Activated T-cell treated with anti-CD3 and anti-CD28 coated beads, Interleukin-2, amount 50 U/mL, for 72 hours (primary cell): Measurements from ENCODE around the gene PIGM. TPM values are rescaled to one million over a fixed set of nuclear protein-coding genes. Genes with fewer than 3 reads are reported as not detected.

Experiments
- ATAC-seq, 2 donors: fragments of 150-1000 bp; cut with Tn5 transposase; replicated peaks in 1 of 2; 2 replicates each; pipeline ENCODE4 v1.10.0; 2021; ENCODE audit warnings: moderate library complexity in 2 of 2, mild to moderate bottlenecking in 1 of 2
- DNase-seq, 2 donors: peaks; one replicate each; pipeline ENCODE4 v3.0.0; 2021 to 2022; ENCODE audit warnings: mixed read lengths in 1 of 2
- H3K27ac Mint-ChIP-seq: one replicate; pipeline ENCODE4 v1.8.0; 2022; ENCODE audit warnings: mild to moderate bottlenecking, moderate library complexity, mixed read lengths
- H3K27me3 Mint-ChIP-seq: one replicate; pipeline ENCODE4 v1.8.0; 2022; ENCODE audit warnings: low read depth, mixed read lengths
- H3K36me3 Mint-ChIP-seq, 2 donors: one replicate each; pipeline ENCODE4 v1.8.0; 2022; ENCODE audit warnings: mixed read lengths in 2 of 2, mild to moderate bottlenecking in 1 of 2; ENCODE audit not compliant: insufficient read depth in 2 of 2
- H3K4me1 Mint-ChIP-seq: one replicate; pipeline ENCODE4 v1.8.0; 2022; ENCODE audit warnings: low read depth, mixed read lengths
- H3K4me3 Mint-ChIP-seq, 2 donors: one replicate each; pipeline ENCODE4 v1.8.0; 2022; ENCODE audit warnings: mild to moderate bottlenecking in 2 of 2, mixed read lengths in 2 of 2, moderate library complexity in 2 of 2
- H3K9me3 Mint-ChIP-seq, 2 donors: one replicate each; pipeline ENCODE4 v1.8.0; 2022; ENCODE audit warnings: mixed read lengths in 2 of 2
- total RNA-seq, 2 donors: library from RNA; stranded (reverse); gene quantifications; one replicate each; pipeline ENCODE4 v1.2.3, GENCODE V29; 2022

Gene PIGM
- total RNA-seq, result 1 to 10 TPM; 4.4 to 4.6 TPM

GRCh38 chr1:160031365-160032164, at the start of gene PIGM:
TSS of gene PIGM (minus strand) at chr1:160031990. CDS start at chr1:160031739, 251 bp downstream.
- Mint-ChIP-seq H3K27ac (peak within 1 kb of the TSS; percentile 96), H3K4me3 (peak within 1 kb of the TSS; percentile 97 to 99), H3K27me3 (no peaks in the 10 kb centered on the region), H3K36me3 (peaks cover 2 to 4% of the 10 kb centered on the region in 2 donors), H3K4me1 (peaks cover 53% of the 10 kb centered on the region), H3K9me3 (no peaks in the 10 kb centered on the region)
- peak; percentile 98 to 99 for ATAC-seq
- DNase-seq, result peak; percentile 95 to 97

DNA sequence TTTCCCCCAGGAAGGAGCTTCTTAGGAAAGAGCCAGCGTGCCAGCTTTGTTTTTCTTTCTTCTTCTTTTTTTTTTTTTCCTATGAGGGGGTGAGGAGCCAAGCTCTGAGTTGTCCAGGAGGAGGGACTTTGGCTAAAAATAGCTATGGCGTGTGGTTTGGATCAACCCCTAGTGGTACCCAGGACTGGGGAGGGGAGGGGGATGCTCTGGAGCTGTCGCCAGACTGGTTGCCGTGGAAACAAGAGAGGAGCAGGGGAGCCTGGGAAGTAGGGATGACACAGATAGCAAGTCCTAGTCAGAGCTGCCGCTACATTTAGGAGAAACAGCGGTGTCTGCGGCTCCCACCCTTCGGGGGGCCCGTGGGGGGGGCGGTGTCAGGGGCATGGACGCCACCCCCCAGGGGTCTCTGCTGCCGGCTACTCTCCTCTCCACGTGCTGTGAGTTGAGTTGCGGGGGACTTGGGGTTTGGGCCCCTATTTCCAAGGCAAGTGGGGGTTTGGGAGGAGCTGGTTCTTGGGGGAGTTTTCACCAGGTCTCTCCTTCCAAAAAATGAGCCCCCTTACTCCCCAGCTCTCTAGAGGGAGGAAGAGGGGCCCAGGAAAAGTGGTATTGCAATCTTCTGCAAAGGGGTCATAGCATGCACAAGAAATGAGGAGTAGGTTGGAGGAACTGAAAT, 49.6 kb upstream of the PIGM start, which contains the start of gene KCNJ9:
TSS of gene KCNJ9 (plus strand) at position 278 of the 676 bp plus-strand sequence. CDS start 2,493 bp downstream, outside the sequence.
- Mint-ChIP-seq H3K27me3 (peaks cover 50% of the 10 kb centered on the region), H3K4me1 (peaks cover 31% of the 10 kb centered on the region), H3K9me3 (no peaks in the 10 kb centered on the region), H3K27ac (no peak within 1 kb of the TSS), H3K4me3 (peak within 1 kb of the TSS in 1 of 2 donors; percentile 3), H3K36me3 (no peaks in the 10 kb centered on the region)
- no peak for ATAC-seq
- no peak for DNase-seq

- ATAC-seq, result no peak
- H3K27me3 Mint-ChIP-seq, result peaks cover 50% of the 10 kb centered on the region
- no peaks in the 10 kb centered on the region for H3K36me3 Mint-ChIP-seq
- no peak overlapping the region for H3K4me3 Mint-ChIP-seq
- DNase-seq, result no peak
- H3K4me1 Mint-ChIP-seq, result peaks cover 27% of the 10 kb centered on the region
- no peaks in the 10 kb centered on the region for H3K9me3 Mint-ChIP-seq
- H3K27ac Mint-ChIP-seq, result no peak overlapping the region
Measured at GRCh38 chr1:160080381-160081100, 48.8 kb upstream of the PIGM start.

DNA sequence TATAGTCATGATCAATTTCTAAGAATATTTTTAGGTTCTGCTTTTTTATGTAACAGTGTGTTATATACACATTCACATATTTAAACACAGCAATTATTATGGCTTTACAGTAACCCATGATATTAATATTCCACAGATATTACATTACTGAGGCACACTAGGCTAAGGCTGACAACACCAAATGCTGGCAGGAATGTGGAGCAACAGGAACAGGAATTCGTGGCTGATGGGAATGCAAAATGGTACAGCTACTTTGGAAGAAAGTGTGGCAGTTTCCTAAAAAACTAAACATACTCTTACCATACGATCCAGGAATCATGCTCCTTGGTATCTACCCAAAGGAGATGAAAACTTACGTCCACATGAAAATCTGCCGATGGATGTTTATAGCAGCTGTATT, 47.7 kb upstream of the PIGM start:
- no peaks in the 10 kb centered on the region for H3K36me3 Mint-ChIP-seq
- peaks cover 25% of the 10 kb centered on the region for H3K4me1 Mint-ChIP-seq
- peaks cover 50% of the 10 kb centered on the region for H3K27me3 Mint-ChIP-seq
- DNase-seq (no peak), ATAC-seq (no peak)
- no peak overlapping the region for H3K4me3 Mint-ChIP-seq
- no peaks in the 10 kb centered on the region for H3K9me3 Mint-ChIP-seq
- no peak overlapping the region for H3K27ac Mint-ChIP-seq

DNA sequence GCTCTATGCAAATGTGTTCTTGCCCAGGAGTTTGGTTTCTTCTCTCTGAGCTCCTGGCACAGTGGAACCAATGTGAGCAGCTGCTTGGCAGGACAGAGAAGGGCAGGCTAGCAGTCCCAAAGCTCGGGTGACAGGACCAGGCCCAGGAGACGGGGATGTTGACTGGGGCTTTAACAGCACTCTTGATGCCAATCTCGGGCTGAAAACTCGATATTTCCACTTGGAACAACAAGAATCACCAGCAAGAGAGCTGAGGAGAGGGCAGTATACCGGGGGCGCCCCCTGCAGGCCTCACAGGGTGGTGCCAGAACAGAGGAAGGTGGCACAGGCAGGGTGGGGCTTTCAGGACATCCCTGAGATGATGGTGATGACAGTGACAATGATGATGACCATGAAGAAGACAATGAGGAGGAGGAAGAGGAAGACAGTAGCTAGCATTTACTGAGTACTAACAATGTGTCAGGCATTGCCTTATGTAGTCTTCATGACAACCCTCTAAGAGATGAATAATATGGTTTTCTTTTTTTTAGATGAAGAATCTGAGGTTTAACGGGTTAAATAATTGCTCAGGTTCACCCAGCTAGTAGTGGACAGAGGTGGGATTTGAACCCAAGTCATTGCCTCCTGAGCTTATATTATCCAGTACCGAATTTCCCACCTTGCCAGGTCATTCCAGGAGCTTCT, 46.9 kb upstream of the PIGM start:
- no peaks in the 10 kb centered on the region for H3K36me3 Mint-ChIP-seq
- peak; percentile 87 to 88 for ATAC-seq
- DNase-seq, result peak; percentile 69 to 80
- H3K27ac Mint-ChIP-seq, result no peak overlapping the region
- H3K4me1 Mint-ChIP-seq, result peaks cover 22% of the 10 kb centered on the region
- H3K4me3 Mint-ChIP-seq, result no peak overlapping the region
- peaks cover 50% of the 10 kb centered on the region for H3K27me3 Mint-ChIP-seq
- no peaks in the 10 kb centered on the region for H3K9me3 Mint-ChIP-seq

- H3K27me3 Mint-ChIP-seq, result peaks cover 49% of the 10 kb centered on the region
- H3K9me3 Mint-ChIP-seq, result no peaks in the 10 kb centered on the region
- ATAC-seq, result no peak
- H3K27ac Mint-ChIP-seq, result no peak overlapping the region
- no peak for DNase-seq
- peaks cover 22% of the 10 kb centered on the region for H3K4me1 Mint-ChIP-seq
- H3K36me3 Mint-ChIP-seq, result no peaks in the 10 kb centered on the region
- H3K4me3 Mint-ChIP-seq, result no peak overlapping the region
Measured at GRCh38 chr1:160077486-160077885, 45.7 kb upstream of the PIGM start.

DNA sequence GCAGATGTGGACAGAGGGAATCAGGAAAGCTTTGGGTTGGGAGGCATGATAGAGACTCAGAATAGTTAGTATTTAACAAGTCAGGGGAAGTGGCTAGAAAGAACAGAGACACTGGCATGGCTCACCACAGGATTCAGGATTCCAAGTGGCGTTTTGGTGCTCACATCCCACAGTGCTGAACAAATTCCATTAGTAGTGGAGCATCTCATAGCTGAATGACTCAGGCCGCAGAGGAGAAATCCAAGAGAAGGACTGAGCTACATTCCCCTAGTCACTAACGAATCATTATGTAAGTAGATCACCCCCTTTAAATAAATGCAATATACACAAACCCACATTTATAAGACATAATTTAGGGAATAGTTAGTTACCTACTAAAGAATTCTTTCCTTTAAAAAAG, 44.5 kb upstream of the PIGM start:
- Mint-ChIP-seq H3K36me3 (no peaks in the 10 kb centered on the region), H3K27me3 (peaks cover 48% of the 10 kb centered on the region), H3K4me1 (peaks cover 29% of the 10 kb centered on the region), H3K27ac (no peak overlapping the region), H3K4me3 (no peak overlapping the region), H3K9me3 (no peaks in the 10 kb centered on the region)
- DNase-seq (no peak), ATAC-seq (no peak)

DNA sequence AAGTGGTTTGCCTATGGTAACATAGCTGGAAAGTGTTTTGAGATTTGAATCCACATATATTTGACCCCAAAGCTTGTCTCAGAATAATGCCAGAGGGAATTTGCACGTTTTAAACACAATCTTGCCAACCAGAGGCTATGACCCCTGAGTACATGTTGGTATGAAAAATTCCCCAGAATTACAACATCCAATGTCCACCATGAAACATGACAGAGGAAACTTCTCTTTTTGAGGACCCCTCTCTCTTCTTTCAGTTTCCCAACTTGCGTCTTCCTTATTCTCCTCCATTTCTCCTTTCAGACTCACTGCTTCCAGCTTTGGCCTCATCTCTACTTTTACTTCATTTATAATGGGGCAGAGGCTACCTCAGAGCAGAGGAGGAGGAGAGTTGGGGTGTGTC, 44.0 kb upstream of the PIGM start:
- Mint-ChIP-seq H3K9me3 (no peaks in the 10 kb centered on the region), H3K27ac (no peak overlapping the region), H3K36me3 (no peaks in the 10 kb centered on the region), H3K27me3 (peaks cover 44% of the 10 kb centered on the region), H3K4me1 (peaks cover 25% of the 10 kb centered on the region), H3K4me3 (no peak overlapping the region)
- DNase-seq, result no peak
- no peak for ATAC-seq

DNA sequence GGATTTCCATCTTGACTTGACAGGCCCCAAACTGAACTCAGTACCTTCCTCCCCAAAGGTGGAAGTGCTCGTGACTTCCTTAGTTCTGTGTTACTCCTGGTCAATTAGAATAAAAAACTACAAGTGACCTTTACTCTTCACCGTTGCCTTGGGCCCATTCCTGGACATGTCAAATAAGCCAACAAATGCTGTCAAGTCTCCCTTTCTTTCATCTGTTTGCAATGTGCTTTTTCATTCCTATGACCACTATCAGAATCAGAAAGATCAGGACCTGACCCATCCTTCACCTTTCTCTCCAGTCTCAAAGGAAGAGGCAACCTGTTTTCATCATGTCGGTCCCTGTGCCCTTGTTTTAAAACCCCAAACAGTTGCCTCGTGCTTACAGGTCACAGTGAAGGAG, 43.1 kb upstream of the PIGM start:
- Mint-ChIP-seq H3K36me3 (no peaks in the 10 kb centered on the region), H3K4me1 (peaks cover 26% of the 10 kb centered on the region), H3K9me3 (no peaks in the 10 kb centered on the region), H3K27ac (no peak overlapping the region), H3K27me3 (peaks cover 43% of the 10 kb centered on the region), H3K4me3 (no peak overlapping the region)
- no peak for ATAC-seq
- DNase-seq, result no peak

DNA sequence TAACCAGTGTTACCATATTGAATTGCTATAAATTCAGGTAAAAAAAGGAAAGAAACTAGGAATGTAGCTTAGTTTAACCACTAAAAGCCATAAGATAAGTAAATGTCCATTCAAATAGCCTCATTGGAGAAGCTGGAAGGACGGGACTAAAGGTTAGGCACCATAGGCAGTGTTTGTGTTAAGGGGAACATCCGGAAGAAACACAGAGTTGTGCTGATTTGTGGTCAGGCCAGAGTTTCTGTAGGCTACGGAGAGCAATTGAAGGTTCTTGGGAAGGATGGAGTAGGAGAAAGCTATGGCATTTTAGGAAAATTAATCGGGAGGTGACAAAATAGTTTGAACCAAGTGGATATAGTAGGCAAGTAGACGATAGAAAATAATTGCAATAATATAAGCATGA, 39.5 kb upstream of the PIGM start:
- ATAC-seq, result no peak
- Mint-ChIP-seq H3K9me3 (no peaks in the 10 kb centered on the region), H3K4me3 (peak overlapping the region in 1 of 2 donors; percentile 6), H3K4me1 (peaks cover 15% of the 10 kb centered on the region), H3K27me3 (peaks cover 44% of the 10 kb centered on the region), H3K36me3 (no peaks in the 10 kb centered on the region), H3K27ac (no peak overlapping the region)
- no peak for DNase-seq

DNA sequence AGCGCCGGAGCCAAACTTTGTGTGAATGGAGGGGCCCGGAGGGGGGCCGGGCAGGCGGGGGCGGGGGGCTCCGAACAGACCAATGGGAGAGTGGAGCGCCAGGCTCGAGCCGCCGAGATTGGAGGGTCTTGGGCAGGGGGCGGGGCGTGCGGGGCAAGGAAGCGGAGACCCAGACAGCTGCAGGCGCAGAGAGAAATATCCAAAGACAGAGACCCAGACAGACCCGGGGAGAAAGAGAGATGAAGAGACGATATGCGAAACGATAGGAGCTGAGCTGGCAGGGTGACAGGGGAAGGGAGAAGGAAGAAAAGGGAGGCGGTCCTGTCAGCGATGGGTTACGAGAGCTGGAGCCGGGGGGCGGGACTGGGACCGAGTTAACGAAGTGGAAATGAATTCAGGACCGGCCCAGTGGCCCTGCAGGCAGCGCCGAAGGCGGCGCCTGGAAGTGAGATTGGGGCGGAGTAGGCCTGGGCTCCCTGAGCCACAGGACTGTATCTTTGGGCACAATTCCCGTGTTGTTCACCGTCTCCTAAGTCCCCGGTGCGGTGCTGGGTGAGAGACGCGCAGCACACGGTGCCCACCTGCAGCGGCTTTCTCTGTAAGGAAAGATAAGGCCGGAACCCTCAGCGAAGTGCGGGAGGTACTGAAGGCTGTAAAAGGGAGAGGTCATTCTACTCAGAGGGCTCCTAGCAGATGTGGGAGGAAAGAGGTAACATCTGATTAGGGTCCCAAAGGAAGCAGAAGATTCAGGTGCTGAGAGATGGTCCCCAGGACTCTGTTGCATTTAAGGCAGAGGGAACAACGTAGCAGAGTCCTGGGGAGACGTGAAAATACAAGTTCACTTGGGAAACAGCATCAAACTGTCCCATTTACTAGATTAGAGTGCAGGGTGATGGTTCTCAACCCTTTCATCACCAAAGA, 38.7 kb upstream of the PIGM start:
- H3K36me3 Mint-ChIP-seq, result no peaks in the 10 kb centered on the region
- no peak overlapping the region for H3K27ac Mint-ChIP-seq
- peaks cover 50% of the 10 kb centered on the region for H3K27me3 Mint-ChIP-seq
- no peaks in the 10 kb centered on the region for H3K9me3 Mint-ChIP-seq
- H3K4me1 Mint-ChIP-seq, result peaks cover 15% of the 10 kb centered on the region
- DNase-seq (peak; percentile 63 to 73), ATAC-seq (peak; percentile 83 to 87)
- H3K4me3 Mint-ChIP-seq, result peak overlapping the region; percentile 80 to 92
